Mesothelial cell of epicardium (in vitro differentiated cells): ENCODE results near the gene CHST14. TPM values are rescaled to one million over a fixed set of nuclear protein-coding genes. Genes with fewer than 3 reads are reported as not detected.

ENCODE experiments used
- DNase-seq, 2 experiments: peaks; one replicate each; pipeline ENCODE4 v3.0.0; 2021; ENCODE audit warnings: low spot score in 2 of 2; ENCODE audit not compliant: unreplicated experiment in 2 of 2
- H3K27ac Mint-ChIP-seq: 2 replicates; pipeline ENCODE4 v1.8.0; 2021; ENCODE audit warnings: mixed read lengths
- H3K27me3 Mint-ChIP-seq: 2 replicates; pipeline ENCODE4 v1.8.0; 2021; ENCODE audit warnings: low read depth, mixed read lengths
- H3K36me3 Mint-ChIP-seq: 2 replicates; pipeline ENCODE4 v1.8.0; 2021; ENCODE audit warnings: mixed read lengths
- H3K4me1 Mint-ChIP-seq: 2 replicates; pipeline ENCODE4 v1.8.0; 2021; ENCODE audit warnings: mixed read lengths
- H3K4me3 Mint-ChIP-seq: 2 replicates; pipeline ENCODE4 v1.8.0; 2021; ENCODE audit warnings: mild to moderate bottlenecking, moderate library complexity, mixed read lengths
- H3K9me3 Mint-ChIP-seq: 2 replicates; pipeline ENCODE4 v1.8.0; 2021; ENCODE audit warnings: mixed read lengths
- CTCF ChIP-seq: fragments of 200-600 bp; sonication (generic); IDR thresholded peaks from one replicate; pipeline ENCODE4 v1.5.0; 2021; ENCODE audit warnings: antibody characterized with exemption; ENCODE audit not compliant: unreplicated experiment
- total RNA-seq: library from RNA; stranded (reverse); gene quantifications from 3 replicates; pipeline ENCODE4 v1.2.1, GENCODE V29; 2021

The CHST14 gene
- total RNA-seq, 1 donor from 2014 or later: 41.9 TPM

DNA sequence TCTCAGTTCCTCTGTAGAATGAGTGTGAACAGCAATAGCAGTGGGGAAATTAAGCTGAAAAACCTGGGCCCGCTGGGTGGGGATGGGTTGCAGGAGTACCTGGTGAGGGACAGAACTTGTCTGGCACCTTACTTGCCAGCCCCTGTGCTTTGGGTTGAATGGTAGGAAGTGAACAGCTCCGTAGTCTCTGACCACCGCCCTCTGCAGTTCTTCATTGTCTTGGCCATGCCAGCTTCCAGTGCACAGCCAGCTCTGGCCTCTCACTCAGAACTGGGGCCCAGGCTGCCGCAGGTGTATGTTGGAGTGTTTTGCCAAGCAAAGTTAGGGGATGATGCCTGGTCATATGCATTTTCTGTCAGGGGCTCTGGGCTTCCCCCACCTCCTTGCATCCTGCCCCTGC, 14.0 kb upstream of the CHST14 start:
- H3K36me3 Mint-ChIP-seq: no peaks in the 10 kb centered on the region
- no peak for DNase-seq
- no peaks in the 10 kb centered on the region for H3K27me3 Mint-ChIP-seq
- H3K4me1 Mint-ChIP-seq: peaks cover 23% of the 10 kb centered on the region
- no peak for TF ChIP-seq CTCF
- H3K27ac Mint-ChIP-seq: no peak overlapping the region
- H3K9me3 Mint-ChIP-seq: no peaks in the 10 kb centered on the region
- H3K4me3 Mint-ChIP-seq: no peak overlapping the region

DNA sequence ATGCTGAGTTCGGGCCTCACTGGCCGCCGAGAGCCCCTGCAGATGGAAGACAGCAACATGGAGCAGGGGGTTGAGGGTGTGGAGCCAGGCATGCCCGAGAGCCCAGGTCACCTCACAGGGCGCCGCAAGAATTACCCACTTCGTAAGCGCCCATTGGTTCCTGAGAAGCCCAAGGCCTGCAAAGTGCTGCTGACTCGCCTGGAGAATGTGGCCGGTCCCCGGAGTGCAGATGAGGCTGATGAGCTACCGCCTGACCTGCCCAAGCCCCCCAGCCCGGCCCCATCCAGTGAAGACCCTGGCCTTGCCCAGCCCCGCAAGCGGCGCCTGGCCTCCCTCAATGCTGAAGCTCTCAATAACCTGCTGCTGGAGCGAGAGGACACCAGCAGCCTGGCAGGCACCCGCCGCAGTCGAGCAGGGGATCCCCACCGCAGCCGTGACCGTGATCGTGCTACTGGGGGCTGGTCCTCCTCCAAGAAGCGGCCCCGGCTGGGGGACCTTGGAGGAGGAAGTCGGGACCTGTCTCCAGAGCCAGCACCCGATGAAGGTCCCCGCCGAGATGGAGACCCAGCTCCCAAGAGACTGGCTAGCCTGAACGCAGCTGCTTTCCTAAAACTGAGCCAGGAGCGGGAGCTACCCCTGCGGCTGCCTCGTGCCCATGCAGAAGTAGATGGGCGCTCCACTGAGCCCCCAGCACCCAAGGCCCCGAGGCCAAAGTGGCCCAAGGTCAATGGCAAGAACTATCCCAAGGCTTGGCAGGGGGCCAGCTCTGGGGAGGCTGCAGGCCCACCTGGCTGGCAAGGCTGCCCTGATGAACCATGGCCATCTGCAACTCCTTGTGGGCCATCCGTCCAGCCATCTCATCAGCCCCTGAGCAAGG, 12.1 kb upstream of the CHST14 start:
- Mint-ChIP-seq H3K27ac (no peak overlapping the region), H3K27me3 (no peaks in the 10 kb centered on the region), H3K4me3 (no peak overlapping the region), H3K4me1 (peaks cover 23% of the 10 kb centered on the region), H3K9me3 (no peaks in the 10 kb centered on the region), H3K36me3 (no peaks in the 10 kb centered on the region)
- DNase-seq: no peak
- TF ChIP-seq CTCF: no peak

- DNase-seq: no peak
Measured at GRCh38 chr15:40459391-40460015, 11.3 kb upstream of the CHST14 start.

DNA sequence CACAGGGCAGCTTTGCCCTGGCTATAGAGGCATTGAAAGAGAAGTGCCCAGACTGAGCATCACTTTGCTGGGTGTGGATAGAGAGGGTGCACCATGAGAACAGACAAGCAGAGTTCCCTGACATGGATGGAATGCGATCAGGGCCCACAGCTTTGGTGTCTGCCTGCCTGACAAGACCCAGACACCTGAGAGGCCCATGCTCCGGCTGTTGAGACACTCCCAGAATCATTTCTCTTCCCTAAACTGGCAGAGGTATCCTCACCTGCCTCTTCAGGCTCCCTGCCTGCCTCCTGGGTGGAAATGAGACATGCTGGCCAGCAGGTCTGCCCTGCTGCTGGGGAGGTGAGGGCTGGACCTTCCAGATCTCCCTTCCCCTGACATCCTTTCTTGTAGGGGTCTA, 10.4 kb upstream of the CHST14 start:
- no peaks in the 10 kb centered on the region for H3K9me3 Mint-ChIP-seq
- peaks cover 2% of the 10 kb centered on the region for H3K36me3 Mint-ChIP-seq
- no peak for TF ChIP-seq CTCF
- H3K27ac Mint-ChIP-seq: no peak overlapping the region
- no peak overlapping the region for H3K4me3 Mint-ChIP-seq
- H3K4me1 Mint-ChIP-seq: peaks cover 14% of the 10 kb centered on the region
- no peaks in the 10 kb centered on the region for H3K27me3 Mint-ChIP-seq
- no peak for DNase-seq

More at GRCh38 chr15:40459391-40460015, 11.3 kb upstream of the CHST14 start:
- no peaks in the 10 kb centered on the region for H3K9me3 Mint-ChIP-seq
- no peaks in the 10 kb centered on the region for H3K36me3 Mint-ChIP-seq
- no peak overlapping the region for H3K27ac Mint-ChIP-seq
- H3K27me3 Mint-ChIP-seq: no peaks in the 10 kb centered on the region
- no peak overlapping the region for H3K4me3 Mint-ChIP-seq
- H3K4me1 Mint-ChIP-seq: peaks cover 21% of the 10 kb centered on the region
- TF ChIP-seq CTCF: no peak

GRCh38 chr15:40461958-40462357, 8.8 kb upstream of the CHST14 start:
- DNase-seq: no peak
- Mint-ChIP-seq H3K9me3 (no peaks in the 10 kb centered on the region), H3K27me3 (no peaks in the 10 kb centered on the region), H3K4me3 (no peak overlapping the region), H3K27ac (no peak overlapping the region), H3K36me3 (peaks cover 4% of the 10 kb centered on the region), H3K4me1 (peaks cover 5% of the 10 kb centered on the region)
- TF ChIP-seq CTCF: no peak
